Lower leg skin (tissue), 4 donors: ENCODE data around the gene CLSTN2. TPM values are rescaled to one million over a fixed set of nuclear protein-coding genes. Genes with fewer than 3 reads are reported as not detected.

Experiments used
- DNase-seq, 2 donors: peaks; one replicate each; pipeline ENCODE4 v3.0.0-alpha.2; 2019; ENCODE audit warnings: low spot score in 2 of 2
- H3K4me3 ChIP-seq: fragments of 200-600 bp; sonication (generic); 2 replicates; pipeline ENCODE4 v1.5.1; 2017; ENCODE audit warnings: mild to moderate bottlenecking, low read depth; ENCODE audit not compliant: poor library complexity, severe bottlenecking
- POLR2A ChIP-seq, 2 donors: fragments of 450-650 bp; IDR thresholded peaks; one replicate each; pipeline ENCODE4 v1.6.1; 2016 to 2017; ENCODE audit warnings: antibody characterized with exemption in 2 of 2, mild to moderate bottlenecking in 1 of 2, moderate library complexity in 1 of 2
- WGBS, 2 donors: methylation state at CpG; one replicate each; pipeline ENCODE4 v1.1.5; 2018; 5-methylcytosine and 5-hydroxymethylcytosine counted together
- intact Hi-C: fragments of 100-400 bp; cut with DNase I; formaldehyde crosslinking; loops from one replicate; pipeline ENCODE4 v1.15.0; 2023; ENCODE audit warnings: low total_unique reads
- total RNA-seq, 4 donors: library from RNA; depleted of rRNA; stranded (reverse); fragments of >200 nt; gene quantifications; one replicate each; pipeline ENCODE4 v1.1.0, GENCODE V29; 2016
- TF ChIP-seq, protein P1 (sequence below), 3 donors: fragments of 450-650 bp; IDR thresholded peaks; one replicate each; pipeline ENCODE4 v1.5.1; 2016; ENCODE audit warnings: antibody characterized with exemption in 3 of 3, mild to moderate bottlenecking in 3 of 3, moderate library complexity in 2 of 3

CLSTN2 gene
- total RNA-seq, 4 donors from 2014 or later, result 3.1 to 7.9 (median 4.7) TPM

GRCh38 chr3:140355481-140355880, 420.5 kb downstream of the CLSTN2 start:
- 80 to 83% methylated on average over 3 of the region's 3 CpGs for WGBS, 2 donors
- no peak for TF ChIP-seq POLR2A (IDR thresholded peaks at IDR 0.05)
- H3K4me3 ChIP-seq, result no peak overlapping the region
- no peak for DNase-seq
- intact Hi-C loops, result no loop called here

DNA sequence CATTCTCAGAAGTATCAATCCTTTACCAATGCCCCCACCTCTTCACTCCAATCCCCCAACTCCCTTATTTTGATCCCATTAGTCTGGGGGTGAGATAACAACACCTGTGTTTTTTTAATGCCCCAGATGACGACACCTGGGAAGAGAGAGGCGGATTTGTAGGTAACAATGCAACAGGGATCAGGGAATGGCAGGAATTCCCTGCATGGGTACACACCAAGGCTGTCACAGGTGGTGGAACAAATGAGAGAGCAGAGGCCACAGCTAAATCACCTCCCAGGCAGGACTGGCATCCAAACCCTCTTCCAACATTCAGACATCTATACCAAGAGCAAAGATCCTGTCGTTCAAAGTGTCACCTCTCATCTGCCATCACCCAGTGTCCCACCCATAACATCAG, 423.7 kb downstream of the CLSTN2 start:
- WGBS, 2 donors, result 67 to 68% methylated on average over 3 of the region's 3 CpGs
- no peak for TF ChIP-seq POLR2A (IDR thresholded peaks at IDR 0.05)
- TF ChIP-seq, protein P1, sequence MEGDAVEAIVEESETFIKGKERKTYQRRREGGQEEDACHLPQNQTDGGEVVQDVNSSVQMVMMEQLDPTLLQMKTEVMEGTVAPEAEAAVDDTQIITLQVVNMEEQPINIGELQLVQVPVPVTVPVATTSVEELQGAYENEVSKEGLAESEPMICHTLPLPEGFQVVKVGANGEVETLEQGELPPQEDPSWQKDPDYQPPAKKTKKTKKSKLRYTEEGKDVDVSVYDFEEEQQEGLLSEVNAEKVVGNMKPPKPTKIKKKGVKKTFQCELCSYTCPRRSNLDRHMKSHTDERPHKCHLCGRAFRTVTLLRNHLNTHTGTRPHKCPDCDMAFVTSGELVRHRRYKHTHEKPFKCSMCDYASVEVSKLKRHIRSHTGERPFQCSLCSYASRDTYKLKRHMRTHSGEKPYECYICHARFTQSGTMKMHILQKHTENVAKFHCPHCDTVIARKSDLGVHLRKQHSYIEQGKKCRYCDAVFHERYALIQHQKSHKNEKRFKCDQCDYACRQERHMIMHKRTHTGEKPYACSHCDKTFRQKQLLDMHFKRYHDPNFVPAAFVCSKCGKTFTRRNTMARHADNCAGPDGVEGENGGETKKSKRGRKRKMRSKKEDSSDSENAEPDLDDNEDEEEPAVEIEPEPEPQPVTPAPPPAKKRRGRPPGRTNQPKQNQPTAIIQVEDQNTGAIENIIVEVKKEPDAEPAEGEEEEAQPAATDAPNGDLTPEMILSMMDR (IDR thresholded peaks at IDR 0.05), result no peak
- H3K4me3 ChIP-seq, result no peak overlapping the region
- intact Hi-C loops, result no loop called here
- no peak for DNase-seq

DNA sequence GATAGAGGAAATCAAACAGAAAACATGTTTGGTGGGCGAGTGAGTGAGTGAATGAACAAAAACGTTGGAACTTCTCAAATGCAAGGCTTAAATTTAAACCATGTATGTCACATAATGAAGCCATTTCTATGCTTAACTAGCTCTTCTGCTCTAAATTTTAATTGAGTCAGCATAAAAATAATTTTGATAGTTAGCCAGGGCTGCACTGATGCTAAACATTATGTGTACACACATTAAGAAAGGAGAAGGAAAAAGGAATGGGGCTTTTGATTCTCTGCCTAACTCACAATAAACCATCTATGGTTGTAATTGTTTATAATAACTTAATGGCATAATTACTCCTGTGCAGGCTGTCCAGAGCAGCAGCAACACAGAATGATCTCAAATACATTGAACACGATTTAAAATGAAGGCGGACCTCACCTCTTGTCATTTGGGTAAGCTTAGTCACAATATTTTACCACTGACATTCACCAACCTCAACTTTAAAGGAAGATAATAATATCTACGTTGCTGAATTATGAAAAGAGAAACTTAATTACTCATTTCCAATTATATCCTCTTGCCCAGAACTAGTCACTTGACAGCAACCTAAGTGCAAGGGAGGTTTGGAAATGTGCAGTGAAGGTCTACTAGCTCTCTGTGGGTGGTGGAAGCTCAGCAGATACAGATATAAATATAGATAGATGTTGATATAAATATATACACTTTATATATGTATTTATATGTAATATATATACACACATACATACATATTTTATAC, 424.4 kb downstream of the CLSTN2 start:
- no peak for TF ChIP-seq POLR2A (IDR thresholded peaks at IDR 0.05)
- TF ChIP-seq, protein P1 (IDR thresholded peaks at IDR 0.05), result no peak
- 64 to 70% methylated on average over 5 of the region's 5 CpGs for WGBS, 2 donors
- no peak for DNase-seq
- intact Hi-C loops, result no loop called here
- no peak overlapping the region for H3K4me3 ChIP-seq

DNA sequence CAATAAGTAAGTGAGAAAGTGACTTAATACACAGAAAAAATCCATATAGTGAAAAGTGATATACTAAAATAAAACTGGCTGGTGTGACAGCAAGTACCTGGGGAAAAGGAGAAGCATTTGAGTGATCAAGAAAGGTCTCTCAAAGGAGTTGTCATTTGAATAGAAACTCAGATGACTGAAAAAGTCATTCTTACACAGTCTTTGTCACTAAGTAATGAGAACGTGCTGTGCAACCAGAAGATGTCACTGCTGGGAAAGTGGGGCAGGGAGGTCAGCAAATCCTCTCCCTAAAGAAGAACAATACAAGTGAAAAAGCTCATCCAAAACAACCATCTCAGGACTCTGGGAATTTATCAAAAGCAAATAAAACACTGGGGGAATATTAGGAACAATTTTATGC, 425.3 kb downstream of the CLSTN2 start:
- DNase-seq, result no peak
- TF ChIP-seq POLR2A (IDR thresholded peaks at IDR 0.05), result no peak
- intact Hi-C loops, result no loop called here
- no peak overlapping the region for H3K4me3 ChIP-seq
- 63 to 78% methylated on average over 1 of the region's 1 CpG for WGBS, 2 donors

DNA sequence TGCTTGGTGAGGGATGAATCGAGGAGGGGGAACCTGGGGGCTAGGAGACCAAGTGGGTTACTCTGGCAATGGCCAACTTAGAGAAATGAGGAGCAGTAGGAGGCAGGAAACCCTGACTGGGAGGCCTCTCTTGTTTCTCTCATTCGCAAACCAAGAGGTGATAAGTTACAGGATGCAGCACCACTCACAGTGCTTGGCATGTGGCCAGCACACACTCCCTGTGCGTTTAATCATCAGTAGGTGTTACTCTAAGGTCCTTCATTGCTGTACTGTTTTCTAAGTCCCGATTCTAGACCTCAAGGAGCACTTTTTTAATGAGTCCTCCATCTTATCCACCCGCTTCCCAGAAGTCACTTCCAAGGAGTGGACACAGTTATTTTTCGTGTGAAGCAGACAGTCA, 428.8 kb downstream of the CLSTN2 start:
- TF ChIP-seq POLR2A (IDR thresholded peaks at IDR 0.05), result no peak
- TF ChIP-seq, protein P1 (IDR thresholded peaks at IDR 0.05), result no peak
- 58 to 68% methylated on average over 6 of the region's 6 CpGs for WGBS, 2 donors
- no peak overlapping the region for H3K4me3 ChIP-seq
- DNase-seq, result peak in 1 of 2 donors; percentile 66
- intact Hi-C loops, result no loop called here

GRCh38 chr3:140365872-140366697, 431.1 kb downstream of the CLSTN2 start:
- 77 to 91% methylated on average over 9 of the region's 9 CpGs for WGBS, 2 donors
- H3K4me3 ChIP-seq, result no peak overlapping the region
- intact Hi-C loops, result no loop called here
- no peak for DNase-seq
- no peak for TF ChIP-seq POLR2A (IDR thresholded peaks at IDR 0.05)
- TF ChIP-seq, protein P1 (IDR thresholded peaks at IDR 0.05), result no peak
